Skeletal muscle cell (primary cell): Measurements from ENCODE around the gene DSC1.

Source experiments
- DNase-seq: peaks from one replicate; pipeline ENCODE4 v3.0.0-alpha.2; 2010; ENCODE audit warnings: low read depth
- H3K4me3 ChIP-seq: 2 replicates; pipeline ENCODE4 v1.5.1; 2011; ENCODE audit warnings: low read depth, mild to moderate bottlenecking, control low read depth, low read length, moderate library complexity

The DSC1 gene

DNA sequence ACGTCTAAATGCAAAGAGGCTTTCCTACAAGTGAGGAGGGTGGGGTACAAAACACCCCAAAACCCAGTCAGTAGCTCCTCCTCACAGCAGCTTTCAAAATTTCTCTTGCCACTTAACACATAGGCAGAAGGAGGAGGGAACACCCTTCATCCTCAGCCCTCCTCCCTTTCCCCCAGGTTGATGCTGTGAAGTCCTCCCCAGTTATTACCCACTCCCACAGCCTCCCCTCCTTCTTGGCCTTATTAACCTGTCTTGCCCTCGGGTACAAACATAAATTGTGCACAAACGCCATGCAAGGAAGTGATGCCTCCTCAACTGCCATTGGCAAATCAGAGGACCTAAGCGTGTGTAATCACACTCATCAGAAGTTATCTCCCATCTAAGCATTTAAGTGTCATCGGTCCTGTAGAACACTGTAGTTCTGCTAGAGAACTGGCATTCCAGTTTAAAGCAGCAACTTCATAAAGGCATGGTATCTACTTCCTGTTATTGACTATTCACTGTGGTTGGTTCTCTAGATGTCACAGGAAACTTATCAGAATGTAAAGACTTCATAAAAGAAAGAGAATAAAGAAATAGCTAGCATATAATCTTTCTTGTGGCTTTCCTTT, at the start of gene DSC1:
DSC1 (minus strand) TSS at position 32 of the 611 bp plus-strand sequence. CDS start 262 bp downstream, outside the sequence.
- DNase-seq, result no peak
- H3K4me3 ChIP-seq, result no peak within 1 kb of the TSS

DNA sequence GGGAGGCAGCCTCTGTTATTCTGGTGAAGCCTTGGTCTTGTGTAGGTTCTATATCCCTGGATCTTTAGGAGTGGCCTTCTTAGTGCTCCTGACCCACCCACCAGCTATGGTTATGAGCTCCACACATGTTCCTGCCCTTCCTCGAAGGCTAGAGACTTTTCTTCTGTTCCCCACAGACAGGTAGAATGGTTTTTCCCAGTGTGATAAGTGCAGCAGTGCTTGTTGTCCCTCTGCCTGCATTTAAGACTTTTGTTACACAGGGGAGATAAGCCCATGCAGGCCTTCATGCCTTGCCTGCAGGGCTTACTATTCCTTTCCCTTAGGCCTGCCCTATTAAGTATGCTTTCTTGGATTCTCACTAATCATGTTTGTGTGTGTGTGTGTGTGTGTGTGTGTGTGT, 48.4 kb upstream of the DSC1 start:
- H3K4me3 ChIP-seq, result no peak overlapping the region
- no peak for DNase-seq

DNA sequence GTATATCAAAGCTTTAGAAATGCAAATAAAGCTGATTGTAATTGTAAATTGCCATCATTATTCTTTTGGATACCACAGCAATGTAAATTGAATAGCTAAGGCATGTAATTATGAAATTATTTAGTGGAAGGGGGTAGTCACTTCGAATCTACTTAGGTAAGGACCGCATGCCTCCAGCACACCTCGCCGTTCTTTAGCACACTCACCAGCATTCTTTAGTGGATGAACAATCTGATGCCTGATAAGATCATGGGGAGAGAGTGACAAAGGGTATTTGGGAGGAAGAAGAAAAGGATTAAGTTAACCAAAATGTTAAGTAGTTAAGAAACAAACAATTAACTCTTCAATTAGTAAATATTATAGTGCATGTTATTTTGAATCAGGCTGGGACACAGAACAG, 46.4 kb upstream of the DSC1 start:
- H3K4me3 ChIP-seq, result no peak overlapping the region
- DNase-seq, result no peak

GRCh38 chr18:31207391-31207790, 44.7 kb upstream of the DSC1 start:
- H3K4me3 ChIP-seq, result no peak overlapping the region
- no peak for DNase-seq

GRCh38 chr18:31206787-31207381, 44.2 kb upstream of the DSC1 start:
- no peak for DNase-seq
- H3K4me3 ChIP-seq, result no peak overlapping the region

DNA sequence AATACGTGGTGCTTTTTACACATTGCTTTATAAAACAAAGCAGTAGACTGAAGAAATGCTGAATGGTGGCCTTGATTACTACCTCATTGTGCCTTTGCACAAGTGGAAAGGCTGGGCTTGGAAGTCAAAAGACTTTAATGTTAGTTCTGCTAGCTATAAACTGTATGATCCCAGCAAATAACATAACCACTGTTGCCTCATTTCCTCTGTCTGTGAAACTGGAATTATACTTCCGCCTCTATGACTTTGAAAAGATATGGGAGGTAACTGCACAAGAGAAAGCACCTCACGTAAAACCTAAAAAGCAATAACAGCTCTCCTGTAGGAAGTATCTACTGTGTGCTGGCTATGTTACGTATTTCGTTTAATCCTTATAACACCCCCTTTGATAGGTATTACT, 43.4 kb upstream of the DSC1 start:
- no peak overlapping the region for H3K4me3 ChIP-seq
- no peak for DNase-seq

GRCh38 chr18:31205273-31205672, 42.6 kb upstream of the DSC1 start:
- no peak overlapping the region for H3K4me3 ChIP-seq
- DNase-seq, result no peak

DNA sequence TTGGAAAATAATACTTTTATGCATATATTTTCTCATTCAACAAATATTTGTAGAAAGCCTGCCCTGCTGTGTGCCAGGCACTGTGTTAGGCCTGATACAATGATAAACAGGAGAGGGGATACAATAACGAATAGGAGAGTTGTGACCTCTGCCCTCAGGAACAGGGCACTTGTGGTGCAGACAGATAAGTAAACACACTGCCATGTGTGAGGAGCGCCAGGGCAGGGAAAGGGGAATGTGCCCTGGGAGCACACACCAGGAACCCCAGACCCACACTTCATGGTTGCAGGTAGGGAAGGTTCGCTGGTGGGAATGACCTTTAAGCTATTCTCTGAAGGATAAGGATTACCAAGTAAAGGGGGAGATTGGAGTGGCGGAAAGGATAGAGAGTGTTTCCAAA, 42.2 kb upstream of the DSC1 start:
- no peak overlapping the region for H3K4me3 ChIP-seq
- DNase-seq, result no peak

GRCh38 chr18:31204166-31204565, 41.5 kb upstream of the DSC1 start:
- no peak overlapping the region for H3K4me3 ChIP-seq
- no peak for DNase-seq

GRCh38 chr18:31203794-31204148, 41.1 kb upstream of the DSC1 start:
- H3K4me3 ChIP-seq, result no peak overlapping the region
- DNase-seq, result no peak

DNA sequence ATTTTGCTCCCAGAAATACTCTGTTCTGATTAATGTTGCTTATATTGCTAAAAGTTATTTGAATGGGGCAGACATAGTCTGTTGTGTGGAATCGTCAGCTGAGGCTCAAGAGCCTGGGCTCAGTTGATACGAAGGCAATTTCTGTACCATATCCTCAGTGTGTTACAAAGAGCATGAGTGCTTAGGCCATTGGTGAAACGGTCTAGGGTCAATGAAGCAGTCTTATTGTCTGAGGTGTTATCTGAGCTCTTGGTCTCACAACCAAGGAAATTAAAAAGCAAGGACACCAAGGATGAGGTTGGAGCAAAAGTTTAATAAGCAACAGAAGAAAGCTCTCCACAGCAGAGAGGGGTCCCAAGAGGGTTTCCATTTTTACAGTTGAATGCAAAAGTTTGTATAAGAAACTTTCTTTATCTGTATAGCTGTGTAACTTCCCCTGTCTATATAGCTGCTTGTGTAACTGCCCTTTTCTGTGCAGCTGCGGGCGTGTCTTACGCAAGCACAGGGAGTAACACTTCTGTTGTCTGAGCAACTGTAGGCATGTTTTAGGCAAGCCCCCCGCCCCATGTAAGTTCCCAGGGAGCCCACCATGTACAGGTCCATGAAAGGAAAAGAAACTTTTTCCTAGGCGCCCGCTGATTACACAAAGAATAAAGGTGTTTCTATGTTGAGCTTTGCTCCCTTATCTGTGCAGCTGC, 40.6 kb upstream of the DSC1 start:
- no peak for DNase-seq
- H3K4me3 ChIP-seq, result no peak overlapping the region

- no peak overlapping the region for H3K4me3 ChIP-seq
- no peak for DNase-seq
Measured at GRCh38 chr18:31199190-31199769, 36.6 kb upstream of the DSC1 start.

- DNase-seq, result no peak
- no peak overlapping the region for H3K4me3 ChIP-seq
Measured at GRCh38 chr18:31197676-31198075, 35.0 kb upstream of the DSC1 start.

DNA sequence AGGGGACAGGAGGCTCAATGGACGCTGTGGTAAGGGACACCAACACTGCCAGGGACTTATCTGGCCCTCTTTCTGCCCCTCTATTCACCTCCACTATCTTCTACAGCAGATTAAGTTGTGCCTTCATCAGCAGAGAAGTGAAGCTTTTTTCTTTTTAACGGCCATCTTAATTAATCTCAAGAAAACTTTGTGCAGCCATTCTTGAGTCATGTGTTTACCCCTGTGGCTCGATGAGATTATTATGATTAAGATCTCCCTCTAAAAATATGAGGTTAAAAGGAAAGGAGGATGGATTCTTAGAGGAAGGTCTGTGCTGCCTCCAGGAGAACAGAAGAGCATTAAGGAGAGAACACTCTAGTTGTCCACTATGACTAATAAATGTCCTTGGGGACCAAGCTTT, 32.4 kb upstream of the DSC1 start:
- DNase-seq, result no peak
- H3K4me3 ChIP-seq, result no peak overlapping the region

- no peak for DNase-seq
- no peak overlapping the region for H3K4me3 ChIP-seq
Measured at GRCh38 chr18:31192086-31192776, 29.6 kb upstream of the DSC1 start.

- DNase-seq, result no peak
Measured at GRCh38 chr18:31190919-31191318, 28.3 kb upstream of the DSC1 start.

GRCh38 chr18:31189757-31190156, 27.1 kb upstream of the DSC1 start:
- DNase-seq, result no peak
- no peak overlapping the region for H3K4me3 ChIP-seq

More at GRCh38 chr18:31190919-31191318, 28.3 kb upstream of the DSC1 start:
- no peak overlapping the region for H3K4me3 ChIP-seq

DNA sequence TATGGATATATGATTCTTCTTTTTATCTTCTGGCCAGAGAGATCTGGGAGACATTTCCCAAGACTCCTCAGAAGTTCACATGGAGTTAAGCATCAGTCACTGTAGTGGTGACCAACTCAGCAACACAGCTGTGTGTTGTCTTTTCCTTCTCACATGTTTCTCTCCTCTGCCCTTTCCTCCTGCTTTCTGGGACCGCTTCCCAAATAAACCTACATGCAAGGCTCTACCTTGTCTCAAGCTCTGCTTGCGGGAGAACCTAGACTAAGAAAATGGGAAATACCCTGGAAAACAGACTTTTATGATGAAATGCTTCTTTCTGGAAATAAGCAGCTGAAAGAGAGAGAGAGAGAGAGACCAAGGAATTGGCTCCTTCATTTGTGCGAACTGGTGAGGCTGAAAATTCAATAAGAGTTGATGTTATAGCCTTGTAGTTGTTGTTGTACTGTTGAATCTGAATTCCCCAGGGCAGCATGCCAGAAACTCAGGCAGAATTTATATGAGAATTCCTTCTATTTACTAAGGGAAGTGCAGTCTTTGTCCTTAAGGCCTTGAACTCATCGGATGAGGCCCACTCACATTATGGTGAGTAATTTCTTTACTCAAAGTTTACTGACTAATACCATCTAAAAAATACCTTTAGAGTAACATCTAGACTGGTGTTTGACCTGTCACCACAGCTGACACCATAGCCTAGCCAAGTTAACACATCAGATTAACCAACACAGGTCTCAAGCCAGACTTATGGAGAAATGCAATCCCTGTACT, 22.7 kb upstream of the DSC1 start:
- DNase-seq, result no peak
- no peak overlapping the region for H3K4me3 ChIP-seq

GRCh38 chr18:31183302-31183701, 20.6 kb upstream of the DSC1 start:
- H3K4me3 ChIP-seq, result no peak overlapping the region
- no peak for DNase-seq
